HepG2 (cell line): ENCODE measurements around the gene RBBP9. TPM values are rescaled to one million over a fixed set of nuclear protein-coding genes. Genes with fewer than 3 reads are reported as not detected.

ENCODE experiments used
- ATF2 ChIP-seq: sonication (generic); formaldehyde crosslinking; IDR thresholded peaks from 2 replicates; pipeline ENCODE4 v1.4.0; 2020; ENCODE audit warnings: missing genetic modification reagents
- ELF4 ChIP-seq: sonication (generic); formaldehyde crosslinking; IDR thresholded peaks from 2 replicates; pipeline ENCODE4 v1.5.0; 2020; ENCODE audit warnings: missing genetic modification reagents, mild to moderate bottlenecking, moderate library complexity, borderline replicate concordance
- HOXD1 ChIP-seq: sonication (generic); formaldehyde crosslinking; IDR thresholded peaks from 2 replicates; pipeline ENCODE4 v1.5.0; 2020; ENCODE audit warnings: missing genetic modification reagents
- JUN ChIP-seq: sonication (generic); formaldehyde crosslinking; IDR thresholded peaks from 2 replicates; pipeline ENCODE4 v1.4.0; 2020; ENCODE audit warnings: mild to moderate bottlenecking, missing genetic modification reagents
- RFXANK ChIP-seq: IDR thresholded peaks from 2 replicates; pipeline ENCODE4 v1.6.1; 2016
- TERF1 ChIP-seq: sonication (generic); formaldehyde crosslinking; IDR thresholded peaks from 2 replicates; pipeline ENCODE4 v1.8.0; 2022; ENCODE audit warnings: mild to moderate bottlenecking, missing genetic modification reagents, moderate library complexity
- ZNF407 ChIP-seq: sonication (generic); formaldehyde crosslinking; IDR thresholded peaks from one replicate; pipeline ENCODE4 v1.5.1; 2020; ENCODE audit warnings: mild to moderate bottlenecking, missing genetic modification reagents; ENCODE audit errors: not compliant biosample characterization
- ZNF597 ChIP-seq: sonication (generic); formaldehyde crosslinking; IDR thresholded peaks from 2 replicates; pipeline ENCODE4 v1.5.0; 2020; ENCODE audit warnings: missing genetic modification reagents
- ZNF850 ChIP-seq: sonication (generic); formaldehyde crosslinking; conservative IDR thresholded peaks from 2 replicates; pipeline ENCODE4 v1.9.0; 2021; ENCODE audit warnings: mild to moderate bottlenecking, missing genetic modification reagents
- ZUFSP ChIP-seq: sonication (generic); formaldehyde crosslinking; IDR thresholded peaks from 2 replicates; pipeline ENCODE4 v1.9.0; 2021; ENCODE audit warnings: missing genetic modification reagents, mild to moderate bottlenecking, borderline replicate concordance
- polyA plus RNA-seq, 8 experiments: library from polyadenylated mRNA; depleted of rRNA in 3 of 8; stranded (reverse) in 7 of 8; unstranded in 1 of 8; fragments of >200 nt; fragmentation: Illumina TruSeq in 4 of 8; extraction: Trizol in 4 of 8; gene quantifications; 2 replicates each; pipeline versions ENCODE4 v1.2.1 to v1.2.3, GENCODE V29; 2011 to 2016; ENCODE audit warnings: low read depth in 4 of 8, missing spikeins in 1 of 8, mixed read lengths in 1 of 8; ENCODE audit not compliant: insufficient read depth in 1 of 8
- total RNA-seq, 5 experiments: library from RNA; depleted of rRNA; stranded (reverse); fragments of >200 nt; fragmentation: Illumina TruSeq; extraction: Trizol; gene quantifications; 2 replicates each; pipeline ENCODE4 v1.2.3, GENCODE V29; 2016; ENCODE audit warnings: low read depth in 1 of 5

RBBP9 gene
- total and polyA plus RNA-seq, 2 of the 13 experiments (the other 11 are each of a cell fraction or from before 2014, with no cell fraction given), result 28.0 to 56.3 TPM

DNA sequence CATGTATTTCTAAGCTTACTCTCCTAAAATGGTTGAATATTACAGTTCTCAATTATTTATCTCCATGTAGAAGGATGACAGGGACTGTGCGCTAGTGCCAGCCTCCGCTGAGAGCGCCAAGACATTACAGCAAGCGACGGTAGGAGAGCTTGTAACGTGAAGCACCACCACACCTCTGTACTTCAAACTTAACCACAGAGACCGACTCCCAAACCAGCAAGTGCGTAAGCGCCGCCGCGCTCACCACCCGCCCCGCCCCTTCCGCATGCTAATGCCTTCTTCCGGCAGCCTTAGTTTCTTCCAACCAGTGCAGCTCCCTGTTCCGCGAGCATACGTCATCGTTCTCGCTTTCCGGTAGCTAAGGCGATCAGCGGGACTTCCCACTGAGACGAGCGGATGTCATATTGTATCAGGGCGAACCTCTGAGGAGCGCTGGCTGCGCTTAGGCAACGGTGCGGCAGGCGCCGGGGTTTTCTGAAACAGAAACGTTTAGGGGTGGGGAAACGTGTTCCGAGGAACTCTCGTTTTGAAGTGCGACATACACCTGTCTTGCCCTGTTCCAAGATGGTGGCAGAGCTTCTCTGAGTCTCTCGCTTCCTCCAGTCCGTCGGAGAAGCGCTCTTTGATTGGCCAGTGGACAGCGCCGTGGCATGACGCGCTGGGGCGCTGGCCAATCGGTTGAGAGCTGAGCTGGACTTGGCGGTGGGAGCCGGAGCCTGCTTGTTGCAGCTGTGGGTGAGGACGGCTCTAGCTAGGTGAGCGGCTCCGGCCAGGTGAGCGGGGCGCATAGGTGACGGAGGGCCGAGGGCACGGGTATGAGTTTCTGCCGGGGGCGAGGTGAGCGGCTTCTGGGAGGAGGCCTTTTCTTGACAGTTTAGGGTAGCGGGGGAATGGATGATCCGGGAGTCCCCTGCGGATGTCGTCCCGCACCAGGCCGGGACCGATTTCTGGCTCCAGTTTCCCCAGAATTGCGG, 10.5 kb upstream of the RBBP9 start, which contains the start of gene SEC23B (continued):
- TF ChIP-seq ZNF407 (CRISPR knock-in tag) (peak; percentile 77), TERF1 (CRISPR knock-in tag) (no peak), ZNF597 (no peak), ZUFSP (CRISPR knock-in tag) (no peak), RFXANK (peak; percentile 90), HOXD1 (peak; percentile 53; the same call in 1 of the 2 replicates), JUN (CRISPR knock-in tag) (peak; percentile 63), ATF2 (peak; percentile 99), ELF4 (CRISPR knock-in tag) (peak; percentile 98), ZNF850 (CRISPR knock-in tag) (no peak)
